Hematopoietic multipotent progenitor cell treated with erythropoietin and hydrocortisone succinate and interleukin-3 and kit ligand, for 17 days (in vitro differentiated cells): ENCODE results near the gene B4GALNT4.
"Not testable (repeated sequence)": the region's sequence is repeated elsewhere in the genome, so short reads cannot be mapped to it uniquely, and the experiment has no call there.

Experiments used
- DNase-seq: peaks from one replicate; pipeline ENCODE4 v3.0.0-alpha.2; 2015; ENCODE audit warnings: low spot score

The B4GALNT4 gene

DNA sequence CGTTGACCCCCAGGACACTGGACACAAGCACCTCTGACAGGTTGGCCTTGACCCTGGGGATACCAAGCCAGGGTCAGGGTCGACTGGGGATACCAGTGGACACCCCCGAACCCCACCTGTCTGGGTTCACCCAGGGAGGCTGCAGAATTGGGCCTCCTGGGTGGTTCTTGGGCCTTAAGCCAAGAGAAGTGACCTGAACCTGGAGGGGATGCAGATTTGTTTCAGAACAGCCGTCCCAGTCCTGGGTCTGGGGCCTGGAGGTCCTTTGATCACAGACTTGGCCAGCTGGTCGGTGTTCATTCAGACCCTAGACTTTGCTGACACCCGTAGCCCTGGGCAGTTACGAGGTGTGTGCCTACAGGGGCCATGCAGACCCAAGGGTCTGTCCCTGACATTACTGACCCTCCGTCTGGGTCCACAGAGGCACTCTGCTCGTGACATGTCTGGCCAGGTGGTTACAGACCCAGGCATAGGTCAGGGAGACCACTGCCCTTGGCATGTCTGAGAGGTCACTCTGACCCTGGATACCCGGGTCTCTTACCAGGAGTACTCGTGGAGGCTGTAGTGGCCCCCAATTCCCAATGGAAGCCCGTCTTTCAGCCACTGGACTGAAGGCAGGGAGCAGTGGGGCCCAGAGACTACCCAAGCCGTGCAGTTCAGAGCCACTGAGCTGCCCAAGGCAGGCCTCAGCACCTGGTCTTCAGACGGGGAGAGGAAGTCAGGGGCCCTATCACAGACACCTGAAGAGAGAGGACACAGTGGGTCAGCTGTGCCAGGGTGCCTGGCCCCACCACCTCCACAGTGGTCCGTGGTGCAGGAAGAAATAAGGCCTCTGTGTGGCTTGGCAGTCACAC, 39.1 kb downstream of the B4GALNT4 start:
- DNase-seq: no peak

DNA sequence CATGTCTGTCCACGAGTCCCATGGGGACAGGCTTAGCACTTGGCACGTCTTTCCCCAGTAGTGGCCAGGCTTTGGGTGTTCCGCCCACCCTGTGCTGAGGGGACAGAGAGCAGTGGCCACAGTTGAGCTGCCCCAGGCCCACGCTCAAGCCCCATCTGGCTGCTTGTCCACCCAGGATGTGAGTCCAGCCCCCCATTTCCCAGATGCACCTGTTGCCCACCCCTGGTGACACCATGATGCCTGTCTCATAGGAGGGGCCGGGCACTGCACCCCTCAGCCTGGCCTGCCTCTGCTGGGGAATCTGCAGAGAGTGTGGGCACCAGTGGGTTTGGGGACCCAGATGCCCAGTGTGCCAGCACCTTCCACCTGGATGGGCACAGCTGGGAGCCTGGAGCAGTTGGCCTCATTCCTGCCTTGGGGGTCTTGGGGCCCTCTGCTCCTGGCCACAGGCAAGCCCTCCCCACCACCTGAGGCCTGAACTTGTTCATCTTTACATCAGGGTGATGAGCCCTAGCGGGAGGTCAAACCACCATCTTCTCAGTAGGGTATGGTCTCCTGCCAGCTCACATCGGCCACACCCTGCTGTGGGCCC, 39.8 kb downstream of the B4GALNT4 start:
- DNase-seq: no peak

DNA sequence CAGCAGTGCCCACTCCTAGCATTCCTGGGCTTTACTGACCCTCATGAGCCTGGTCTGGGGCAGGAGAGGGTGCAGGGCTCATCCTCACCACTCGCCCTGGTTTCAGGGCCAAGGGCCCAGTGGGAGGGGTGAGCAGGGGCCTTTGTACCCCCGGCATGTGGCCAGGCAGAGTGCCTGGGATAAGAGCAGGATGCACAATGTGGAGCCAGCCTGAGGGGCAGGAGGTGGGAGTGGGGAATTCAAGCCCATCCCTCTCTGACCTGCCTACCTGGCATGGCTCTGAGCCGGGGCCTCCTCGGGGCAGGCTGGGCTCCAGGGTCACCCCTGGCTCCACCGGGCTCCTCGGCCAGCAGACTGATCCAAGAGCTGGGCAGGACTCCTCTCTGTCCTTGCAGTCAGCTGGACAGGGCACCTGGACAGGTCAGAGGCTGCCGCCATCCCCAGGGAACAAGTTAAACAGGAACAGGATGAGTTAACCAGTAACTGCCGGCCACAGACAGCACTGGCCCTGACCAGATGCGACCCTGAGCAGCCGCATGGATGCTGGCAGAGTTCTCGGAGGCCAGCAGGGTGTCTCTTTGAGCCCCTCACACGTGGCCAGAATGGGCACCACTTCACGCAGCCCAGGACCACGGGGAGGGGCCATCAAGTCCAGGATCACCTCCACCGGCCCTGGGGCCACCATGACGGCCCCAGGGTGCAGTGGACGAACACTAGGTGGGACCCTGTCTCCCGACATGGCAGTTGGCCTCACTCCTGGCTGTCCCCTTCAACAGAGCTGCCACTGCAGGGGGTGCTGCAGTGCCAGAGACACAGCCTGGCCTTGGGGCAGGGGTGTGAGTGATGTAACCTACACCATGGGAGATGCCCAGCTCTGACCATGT, 40.5 kb downstream of the B4GALNT4 start:
- no peak for DNase-seq

DNA sequence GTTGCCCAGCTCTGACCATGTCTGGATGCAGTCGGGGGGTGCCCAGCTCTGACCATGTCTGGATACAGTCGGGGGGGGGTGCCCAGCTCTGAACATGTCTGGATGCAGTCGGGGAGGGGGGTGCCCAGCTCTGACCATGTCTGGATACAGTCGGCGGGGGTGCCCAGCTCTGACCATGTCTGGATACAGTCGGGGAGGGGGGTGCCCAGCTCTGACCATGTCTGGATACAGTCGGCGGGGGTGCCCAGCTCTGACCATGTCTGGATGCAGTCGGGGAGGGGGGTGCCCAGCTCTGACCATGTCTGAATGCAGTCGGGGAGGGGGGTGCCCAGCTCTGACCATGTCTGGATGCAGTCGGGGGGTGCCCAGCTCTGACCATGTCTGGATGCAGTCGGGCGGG, 41.4 kb downstream of the B4GALNT4 start:
- not testable (repeated sequence) for DNase-seq

DNA sequence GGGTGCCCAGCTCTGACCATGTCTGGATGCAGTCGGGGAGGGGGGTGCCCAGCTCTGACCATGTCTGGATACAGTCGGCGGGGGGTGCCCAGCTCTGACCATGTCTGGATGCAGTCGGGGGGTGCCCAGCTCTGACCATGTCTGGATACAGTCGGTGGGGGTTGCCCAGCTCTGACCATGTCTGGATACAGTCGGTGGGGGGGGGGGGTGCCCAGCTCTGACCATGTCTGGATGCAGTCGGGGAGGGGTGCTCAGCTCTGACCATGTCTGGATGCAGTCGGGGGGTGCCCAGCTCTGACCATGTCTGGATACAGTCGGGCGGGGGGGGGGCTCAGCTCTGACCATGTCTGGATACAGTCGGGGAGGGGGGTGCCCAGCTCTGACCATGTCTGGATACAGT, 42.2 kb downstream of the B4GALNT4 start:
- not testable (repeated sequence) for DNase-seq

DNA sequence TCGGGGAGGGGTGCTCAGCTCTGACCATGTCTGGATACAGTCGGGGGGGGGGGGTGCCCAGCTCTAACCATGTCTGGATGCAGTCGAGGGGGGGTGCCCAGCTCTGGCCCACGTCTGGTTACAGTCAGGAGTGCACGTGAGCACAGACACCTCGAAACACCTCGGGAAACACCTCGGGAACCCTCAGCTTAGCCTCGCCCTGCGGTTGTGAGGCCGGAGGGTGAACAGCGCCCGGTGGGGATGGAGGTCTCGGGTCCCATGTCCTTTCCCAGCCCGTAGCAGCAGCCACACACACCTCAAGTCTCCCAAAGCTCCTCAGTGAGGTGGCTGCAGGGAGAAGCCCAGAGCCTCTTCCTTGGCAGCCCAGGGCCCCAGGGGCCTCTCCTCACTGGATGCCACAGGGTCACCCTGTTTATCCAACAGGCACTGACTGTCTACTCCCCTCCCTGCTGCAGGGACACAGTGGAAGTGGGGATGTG, 43.4 kb downstream of the B4GALNT4 start:
- no peak for DNase-seq

DNA sequence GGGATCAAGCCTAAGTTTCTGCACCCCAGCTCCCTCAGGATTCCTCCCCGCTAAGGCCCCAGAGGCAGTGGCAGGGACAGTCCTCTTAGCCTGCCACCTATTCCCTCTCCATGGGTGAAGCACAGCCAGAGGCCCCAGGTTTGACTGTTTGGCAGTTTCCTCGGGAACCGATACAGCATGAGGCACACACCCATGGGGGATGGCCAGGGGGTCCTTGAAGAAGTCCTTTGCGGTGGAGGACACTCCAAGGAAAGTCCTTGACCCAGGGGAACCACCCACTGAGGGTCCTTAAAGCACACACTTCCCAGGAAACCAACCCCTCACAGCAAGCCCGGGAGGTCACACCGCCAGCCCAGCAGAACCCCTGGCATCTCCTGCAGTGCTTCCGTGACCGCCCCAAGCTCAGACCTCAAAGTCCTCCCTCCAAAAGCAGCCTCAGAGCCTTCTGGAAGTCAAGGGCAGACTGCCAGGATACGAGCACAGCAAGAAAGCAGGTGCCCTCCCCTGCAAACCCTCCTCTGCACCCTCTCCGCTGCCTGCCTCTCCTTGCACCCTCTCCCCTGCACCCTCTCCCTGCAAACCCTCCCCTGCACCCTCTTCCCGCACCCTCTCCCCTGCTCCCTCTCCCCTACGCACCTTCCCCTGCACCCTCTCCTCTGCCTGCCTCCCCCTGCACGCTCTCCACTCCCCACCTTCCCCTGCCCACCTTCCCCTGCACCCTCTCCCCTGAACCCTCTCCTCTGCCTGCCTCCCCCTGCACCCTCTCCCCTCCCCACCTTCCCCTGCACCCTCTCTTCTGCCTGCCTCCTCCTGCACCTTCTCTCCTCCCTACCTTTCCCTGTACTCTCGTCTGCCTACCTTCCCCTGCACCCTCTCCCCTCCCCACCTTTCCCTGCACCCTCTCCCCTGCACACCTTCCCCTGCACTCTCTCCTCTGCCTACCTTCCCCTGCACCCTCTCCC, 44.1 kb downstream of the B4GALNT4 start:
- no peak for DNase-seq

DNA sequence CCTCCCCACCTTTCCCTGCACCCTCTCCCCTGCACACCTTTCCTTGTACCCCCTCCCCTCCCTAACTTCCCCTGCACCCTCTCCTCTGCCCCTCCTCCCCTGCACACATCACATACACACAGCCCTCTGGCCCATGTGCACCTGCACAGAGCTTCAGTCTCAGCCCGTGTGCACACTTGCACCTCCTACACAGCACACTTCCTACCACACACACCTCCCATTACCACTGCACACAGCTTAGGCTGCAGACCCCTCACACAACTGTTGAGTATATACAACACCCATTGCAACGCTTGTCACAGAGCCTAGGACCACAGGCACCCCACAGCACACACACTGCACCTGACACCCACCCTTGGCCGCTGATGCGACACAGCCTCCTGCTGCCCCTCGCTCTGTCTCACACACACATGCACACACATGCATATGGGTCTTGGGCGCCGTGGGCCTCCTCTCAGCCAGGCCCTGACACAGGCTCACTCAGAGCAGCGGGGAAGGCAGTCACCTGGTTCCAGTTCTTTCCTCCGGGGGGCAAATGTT, 45.1 kb downstream of the B4GALNT4 start:
- DNase-seq: no peak

DNA sequence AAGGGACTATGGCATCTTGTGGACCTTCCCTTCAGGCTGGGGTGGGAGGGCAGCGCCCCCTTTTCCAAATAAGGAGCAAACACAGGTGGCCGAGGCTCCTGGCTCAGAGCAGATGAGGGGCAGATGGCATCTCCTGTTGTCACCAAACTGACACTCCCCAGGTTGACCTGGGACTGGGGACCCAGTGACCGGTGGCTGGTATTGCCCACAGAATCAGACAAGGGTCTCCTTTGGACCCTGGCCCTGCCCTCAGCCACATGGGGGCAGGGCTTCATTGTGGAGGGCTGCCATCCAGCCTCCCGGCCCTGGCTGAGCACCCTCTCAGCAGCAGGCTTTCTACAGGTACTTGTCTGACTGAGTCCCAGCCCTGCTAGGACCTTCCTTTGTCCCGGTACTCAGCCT, 46.3 kb downstream of the B4GALNT4 start:
- DNase-seq: no peak

DNA sequence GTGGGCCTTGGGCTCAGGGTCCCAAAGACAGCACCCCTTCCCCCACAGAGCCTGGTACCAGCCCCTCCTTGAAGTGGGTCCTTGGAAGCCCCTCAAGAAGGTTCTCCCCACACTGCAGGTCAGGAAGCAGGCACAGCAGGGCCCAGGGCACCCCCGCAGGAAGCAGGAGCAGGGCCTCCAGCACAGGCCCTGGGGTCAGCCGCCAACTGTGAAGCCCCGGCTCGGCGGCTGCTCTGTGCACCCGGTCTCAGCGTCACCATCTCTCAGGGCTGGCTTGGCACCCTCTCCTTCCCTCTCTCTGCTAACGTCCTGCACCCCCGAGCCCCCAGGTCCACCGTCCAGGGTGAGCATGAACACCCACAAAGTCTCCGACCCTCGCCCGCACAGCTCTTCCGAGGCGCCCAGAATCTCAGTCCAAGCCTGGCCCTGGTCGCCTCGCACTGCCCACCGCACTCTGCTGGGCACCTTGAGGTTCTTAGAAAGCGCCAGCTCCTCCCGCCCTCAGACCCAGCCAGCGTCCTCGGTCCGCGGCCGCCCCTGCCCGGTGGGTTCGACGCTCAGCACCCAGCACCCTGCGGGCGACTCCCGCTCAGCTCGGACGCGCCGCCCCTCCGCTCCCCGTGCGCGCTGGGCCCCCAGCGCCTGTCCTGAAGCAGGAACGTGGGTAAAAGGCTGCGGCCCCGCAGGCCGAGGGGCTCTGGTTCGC, 46.9 kb downstream of the B4GALNT4 start:
- DNase-seq: no peak

DNA sequence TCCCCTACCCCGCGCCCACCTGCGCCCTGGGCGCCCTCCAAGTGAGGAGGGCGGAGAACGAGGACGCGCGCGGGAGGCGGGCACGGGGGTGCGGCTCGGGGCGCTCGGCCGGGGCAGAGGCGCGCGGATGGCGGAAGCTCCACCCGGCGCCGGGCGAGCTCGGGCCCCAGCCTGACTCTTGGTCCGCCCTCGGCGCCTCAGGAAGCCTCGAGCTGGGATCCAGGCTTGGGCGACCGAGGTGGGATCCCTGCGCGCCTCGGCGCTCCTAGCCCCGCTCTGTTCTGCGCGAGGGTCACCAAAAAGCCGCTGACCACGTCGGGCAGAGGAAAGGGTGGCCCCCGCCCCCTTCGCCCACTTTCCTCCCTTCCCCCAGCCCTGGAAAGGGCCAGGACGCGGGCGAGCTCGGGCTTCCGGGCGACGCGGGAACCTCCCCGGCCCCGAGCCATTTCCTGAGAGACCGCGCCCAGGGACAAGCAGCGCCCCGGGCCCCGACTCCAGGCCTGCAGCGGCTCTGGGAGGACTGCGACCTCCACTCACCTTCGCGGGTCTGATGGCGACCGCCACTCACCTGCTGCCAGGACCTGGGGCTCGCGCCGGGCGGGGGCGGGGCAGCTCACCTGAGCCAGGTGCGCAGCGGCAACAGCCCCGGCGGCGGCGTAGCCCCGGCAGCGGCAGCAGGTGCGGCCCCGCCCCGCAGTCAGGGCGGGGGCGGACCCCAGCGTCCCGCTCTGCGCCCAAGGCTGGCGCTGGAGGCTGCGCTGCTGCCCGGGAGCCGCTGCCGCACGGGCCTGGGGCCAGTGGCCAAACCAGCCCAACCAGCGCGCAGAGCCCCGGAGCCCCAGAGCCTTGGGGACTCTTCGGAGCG, 47.7 kb downstream of the B4GALNT4 start:
- DNase-seq: no peak

DNA sequence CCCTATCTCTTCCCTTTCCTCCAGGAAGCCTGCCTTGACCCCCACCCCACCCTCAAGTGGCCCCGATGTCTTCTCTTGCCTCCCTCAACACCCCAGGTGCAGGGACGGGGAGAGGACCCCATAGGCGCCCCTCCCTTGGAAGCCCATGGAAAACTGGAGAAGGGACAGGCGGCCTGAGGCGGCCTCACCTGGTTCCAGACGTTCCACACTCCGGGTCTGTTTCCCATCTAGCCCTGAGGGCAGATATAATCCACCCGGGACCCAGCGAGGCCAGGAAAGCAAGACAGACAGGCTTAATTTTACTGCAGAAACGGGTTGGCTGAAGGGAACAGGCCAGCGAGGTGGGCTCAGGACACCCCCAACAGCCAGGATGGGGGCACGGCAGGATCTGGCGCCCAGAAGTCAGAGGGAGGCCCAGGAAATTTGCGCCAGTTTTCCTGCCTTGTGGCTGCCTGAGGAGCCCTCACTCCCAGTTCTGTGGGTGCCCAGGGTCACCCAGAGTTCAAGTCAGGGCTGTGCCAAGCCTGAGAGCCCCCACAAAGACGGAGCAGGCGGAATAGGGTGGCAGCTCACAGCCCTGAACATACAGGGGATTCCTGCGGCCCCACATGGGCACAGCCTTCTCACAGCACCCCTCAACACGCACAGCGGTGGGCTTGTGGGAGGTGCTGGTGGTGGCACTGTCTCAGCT, 48.5 kb downstream of the B4GALNT4 start:
- DNase-seq: no peak

DNA sequence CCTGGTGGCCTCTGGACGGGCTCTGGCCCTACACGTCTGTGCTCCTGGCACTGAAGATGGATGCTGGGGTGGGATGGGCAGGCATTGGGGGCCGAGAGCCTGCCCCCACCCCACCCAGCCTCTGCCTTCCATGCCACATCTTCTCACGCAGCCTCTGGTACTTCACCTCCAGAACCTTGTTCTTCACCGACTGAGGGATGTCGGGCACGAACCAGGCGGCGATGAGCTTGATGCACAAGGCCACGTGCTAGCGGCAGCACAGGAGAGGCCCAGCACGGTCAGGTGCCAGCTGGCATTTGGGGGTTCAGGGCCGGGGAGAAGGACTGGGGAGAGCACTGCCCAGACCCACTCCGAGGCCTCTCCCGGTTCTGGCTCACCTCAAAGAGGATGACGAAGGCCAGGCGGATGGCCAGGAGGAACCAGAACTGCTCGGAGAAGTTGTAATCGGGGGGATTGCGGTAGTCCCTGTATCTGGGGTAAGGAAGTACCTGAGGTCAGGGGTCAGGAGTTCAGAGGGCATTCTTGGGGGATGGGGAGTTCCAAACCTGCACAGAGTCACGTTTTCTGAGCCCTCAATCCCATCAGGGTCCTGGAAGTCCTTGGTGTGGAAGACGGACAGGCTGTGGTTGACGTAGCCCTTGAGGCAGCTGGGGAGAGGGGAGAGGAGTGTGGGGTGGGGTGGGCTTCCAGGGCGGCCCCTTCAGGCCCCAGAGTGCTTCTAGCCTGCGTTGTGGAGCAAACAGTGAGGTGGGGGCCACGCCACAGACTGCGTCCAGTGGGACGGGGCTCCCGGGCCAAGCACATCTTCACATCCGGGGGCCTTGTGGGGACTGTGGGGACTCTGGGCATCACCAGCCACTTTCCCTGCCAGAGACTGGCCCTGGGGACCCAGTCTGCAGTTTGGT, 49.3 kb downstream of the B4GALNT4 start:
- DNase-seq: no peak

DNA sequence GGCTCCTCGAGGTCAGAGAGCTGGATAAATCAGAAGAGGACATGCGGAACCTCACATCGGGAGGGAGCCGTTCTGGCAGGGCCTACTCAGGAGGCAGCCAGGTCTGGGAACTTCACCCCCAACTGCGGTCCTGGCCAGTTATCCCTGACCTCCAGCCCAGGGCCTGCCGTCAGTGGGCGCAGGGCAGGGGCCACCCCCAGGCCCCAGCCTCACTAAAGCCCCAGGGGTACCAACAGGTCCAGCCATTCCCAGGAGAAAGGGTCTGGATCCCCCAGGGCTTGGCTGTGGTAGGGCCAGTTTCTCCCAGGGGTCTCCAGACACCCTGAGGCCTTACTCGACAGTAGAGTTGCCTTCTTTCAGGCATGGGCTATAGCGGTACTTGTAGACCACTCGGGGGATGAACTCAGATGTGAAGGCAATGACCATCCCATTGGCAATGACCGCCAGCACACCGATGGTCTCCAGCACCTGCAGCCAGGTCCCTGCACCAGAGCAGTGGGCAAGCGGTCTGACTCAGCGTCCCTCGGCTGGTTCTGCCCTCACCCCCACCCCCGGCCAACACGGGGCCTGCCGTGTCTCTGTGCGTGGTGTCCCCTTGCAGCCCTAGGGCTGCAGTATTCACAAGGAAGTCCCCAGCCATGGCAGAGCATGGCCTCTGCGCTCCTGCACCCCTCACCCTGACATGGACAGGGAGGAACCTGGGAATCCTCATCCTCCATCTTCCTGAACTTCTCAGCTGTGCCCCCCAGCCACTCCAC, 50.1 kb downstream of the B4GALNT4 start:
- no peak for DNase-seq

DNA sequence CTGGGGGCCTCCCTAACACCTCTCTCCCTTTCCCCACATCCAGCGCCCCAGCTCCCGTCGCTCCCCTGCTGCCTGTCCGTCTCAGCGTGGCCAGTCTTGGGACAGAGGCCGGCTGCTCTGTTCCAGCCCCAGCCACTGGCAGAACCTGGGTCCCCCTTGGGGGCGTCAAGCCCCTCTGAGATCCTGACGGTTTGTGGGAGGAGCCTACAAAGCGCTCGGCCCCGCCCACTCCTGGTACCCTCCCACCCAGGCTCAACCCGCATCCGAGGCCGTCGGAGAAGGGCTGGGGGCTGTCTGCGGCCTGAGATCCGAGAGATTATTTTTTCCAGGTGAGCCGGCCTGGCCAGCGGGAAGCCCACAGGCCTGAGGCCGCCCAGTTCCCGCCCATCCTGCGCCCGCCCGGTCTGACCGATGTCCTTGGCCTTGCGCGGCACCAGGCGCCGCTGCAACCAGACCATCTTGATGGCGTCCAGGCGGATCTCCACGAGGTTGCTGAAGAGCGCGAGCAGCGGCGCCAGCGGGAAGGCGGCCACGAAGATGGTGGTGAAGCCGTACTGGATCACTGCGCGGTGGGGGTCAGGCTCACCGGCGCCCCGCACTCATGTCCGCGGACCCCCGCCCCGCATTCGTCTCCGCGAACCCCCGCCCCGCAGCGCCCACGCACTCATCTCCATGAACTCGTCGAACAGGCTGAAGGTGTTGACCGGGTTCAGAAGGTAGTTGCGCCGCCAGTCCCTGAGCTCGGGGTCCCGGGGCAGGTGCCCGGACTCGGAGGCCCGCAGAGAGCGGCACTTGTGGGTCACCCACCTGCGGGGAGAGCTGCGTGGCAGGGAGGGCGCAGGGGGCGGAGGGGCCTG, 51.0 kb downstream of the B4GALNT4 start:
- DNase-seq: no peak

DNA sequence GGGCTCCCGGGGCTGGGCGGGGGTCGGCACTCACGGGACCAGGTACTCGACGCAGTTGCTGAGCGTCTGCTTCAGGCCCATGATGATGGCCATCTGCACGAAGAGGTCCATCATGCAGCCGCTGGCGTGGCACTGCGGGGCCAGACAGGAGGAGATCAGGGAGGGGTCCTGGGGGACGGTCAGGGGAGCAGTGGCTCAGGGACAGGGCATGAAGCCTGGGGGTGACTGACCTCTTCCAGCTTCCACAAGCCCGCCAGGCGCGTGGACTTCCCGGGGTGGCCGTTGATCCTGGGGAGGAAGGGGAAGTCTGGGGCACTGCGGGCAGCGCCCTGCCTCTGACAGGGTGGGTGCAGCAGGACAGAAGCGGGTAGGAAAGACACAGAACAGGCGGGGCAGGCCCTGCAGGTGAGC, 51.6 kb downstream of the B4GALNT4 start:
- DNase-seq: no peak
